ENCODE results near the gene LRRN2. TPM values are rescaled to one million over a fixed set of nuclear protein-coding genes. Genes with fewer than 3 reads are reported as not detected.

The LRRN2 gene
- total RNA-seq, 1 donor from 2014 or later: 2.5 TPM

GRCh38 chr1:204649721-204650521, 35.6 kb downstream of the LRRN2 start:
- no peaks in the 10 kb centered on the region for H3K36me3 ChIP-seq
- intact Hi-C loops (cut with DNase I): no loop called here
- no peaks in the 10 kb centered on the region for H3K9me3 ChIP-seq
- no peak for TF ChIP-seq CTCF (IDR thresholded peaks at IDR 0.05)
- ATAC-seq: no peak
- H3K4me1 ChIP-seq: no peaks in the 10 kb centered on the region
- H3K4me3 ChIP-seq: no peak overlapping the region
- no peak for DNase-seq
- peaks cover 14% of the 10 kb centered on the region for H3K27me3 ChIP-seq (ENCODE audit: low read depth)
- H3K27ac ChIP-seq: no peak overlapping the region

- no peak for ATAC-seq
- Histone ChIP-seq H3K4me3 (no peak overlapping the region), H3K27me3 (ENCODE audit: low read depth) (peaks cover 14% of the 10 kb centered on the region), H3K27ac (no peak overlapping the region), H3K4me1 (no peaks in the 10 kb centered on the region), H3K9me3 (no peaks in the 10 kb centered on the region), H3K36me3 (no peaks in the 10 kb centered on the region)
- intact Hi-C loops (cut with DNase I): no loop called here
- TF ChIP-seq CTCF (IDR thresholded peaks at IDR 0.05): no peak
- no peak for DNase-seq
Observed at GRCh38 chr1:204648576-204648975, 37.0 kb downstream of the LRRN2 start.

GRCh38 chr1:204647805-204648153, 37.8 kb downstream of the LRRN2 start:
- DNase-seq (no peak), ATAC-seq (no peak)
- peaks cover 8% of the 10 kb centered on the region for H3K27me3 ChIP-seq (ENCODE audit: low read depth)
- H3K4me1 ChIP-seq: no peaks in the 10 kb centered on the region
- H3K27ac ChIP-seq: no peak overlapping the region
- H3K4me3 ChIP-seq: no peak overlapping the region
- H3K9me3 ChIP-seq: no peaks in the 10 kb centered on the region
- no peak for TF ChIP-seq CTCF (IDR thresholded peaks at IDR 0.05)
- intact Hi-C loops (cut with DNase I): no loop called here
- no peaks in the 10 kb centered on the region for H3K36me3 ChIP-seq

- DNase-seq (no peak), ATAC-seq (peak in 1 of 2 donors; percentile 49)
- intact Hi-C loops (cut with DNase I): no loop called here
- H3K4me3 ChIP-seq: no peak overlapping the region
- no peaks in the 10 kb centered on the region for H3K36me3 ChIP-seq
- no peak for TF ChIP-seq CTCF (IDR thresholded peaks at IDR 0.05)
- H3K9me3 ChIP-seq: no peaks in the 10 kb centered on the region
- no peaks in the 10 kb centered on the region for H3K4me1 ChIP-seq
- H3K27me3 ChIP-seq (ENCODE audit: low read depth): peaks cover 5% of the 10 kb centered on the region
- no peak overlapping the region for H3K27ac ChIP-seq
Observed at GRCh38 chr1:204647114-204647804, 38.3 kb downstream of the LRRN2 start.

GRCh38 chr1:204645666-204646065, 39.9 kb downstream of the LRRN2 start:
- no peaks in the 10 kb centered on the region for H3K27me3 ChIP-seq (ENCODE audit: low read depth)
- no peaks in the 10 kb centered on the region for H3K36me3 ChIP-seq
- H3K27ac ChIP-seq: no peak overlapping the region
- H3K4me3 ChIP-seq: no peak overlapping the region
- H3K4me1 ChIP-seq: no peaks in the 10 kb centered on the region
- TF ChIP-seq CTCF (IDR thresholded peaks at IDR 0.05): no peak
- intact Hi-C loops (cut with DNase I): no loop called here
- H3K9me3 ChIP-seq: no peaks in the 10 kb centered on the region
- DNase-seq (no peak), ATAC-seq (no peak)

Data from lower lobe of right lung (tissue), 2 donors.